Ascending aorta (tissue), 2 donors: ENCODE data around the gene OTUB2. TPM values are rescaled to one million over a fixed set of nuclear protein-coding genes. Genes with fewer than 3 reads are reported as not detected.
A peak's percentile ranks its signal among the peaks of the same experiment; 100 is the strongest.

Experiments used
- DNase-seq, 2 donors: peaks; one replicate each; pipeline ENCODE4 v3.0.0-alpha.2; 2019; ENCODE audit warnings: low spot score in 2 of 2
- H3K27ac ChIP-seq, 2 donors: fragments of 200-600 bp; sonication (generic); one replicate each; pipeline ENCODE4 v1.5.1; 2016 to 2017; ENCODE audit warnings: mild to moderate bottlenecking in 1 of 2
- H3K27me3 ChIP-seq: fragments of 200-600 bp; sonication (generic); one replicate; pipeline ENCODE4 v1.5.1; 2017
- H3K36me3 ChIP-seq, 2 donors: fragments of 200-600 bp; sonication (generic); one replicate each; pipeline ENCODE4 v1.5.1; 2016
- H3K4me1 ChIP-seq, 2 donors: fragments of 200-600 bp; sonication (generic); one replicate each; pipeline ENCODE4 v1.5.1; 2016 to 2017; ENCODE audit warnings: mild to moderate bottlenecking in 1 of 2
- H3K4me3 ChIP-seq, 2 donors: fragments of 200-600 bp; sonication (generic); one replicate each; pipeline ENCODE4 v1.5.1; 2016 to 2017; ENCODE audit warnings: mild to moderate bottlenecking in 1 of 2
- H3K9me3 ChIP-seq, 2 donors: fragments of 200-600 bp; sonication (generic); one replicate each; pipeline ENCODE4 v1.5.1; 2016
- intact Hi-C: fragments of 100-400 bp; cut with DNase I; formaldehyde crosslinking; loops from one replicate; pipeline ENCODE4 v1.15.1; 2023
- total RNA-seq: library from RNA; depleted of rRNA; stranded (reverse); fragments of >200 nt; gene quantifications from one replicate; pipeline ENCODE4 v1.1.0, GENCODE V29; 2016
- TF ChIP-seq, protein P1 (sequence below), 3 experiments: fragments of 200-600 bp in 2 of 3; fragments of 450-650 bp in 1 of 3; sonication (generic) in 2 of 3; IDR thresholded peaks; one replicate each; pipeline ENCODE4 v1.5.1; 2016 to 2019; ENCODE audit warnings: antibody characterized with exemption in 3 of 3, mild to moderate bottlenecking in 1 of 3, moderate library complexity in 1 of 3

Gene OTUB2
- total RNA-seq, 1 donor from 2014 or later, result 0.21 TPM

DNA sequence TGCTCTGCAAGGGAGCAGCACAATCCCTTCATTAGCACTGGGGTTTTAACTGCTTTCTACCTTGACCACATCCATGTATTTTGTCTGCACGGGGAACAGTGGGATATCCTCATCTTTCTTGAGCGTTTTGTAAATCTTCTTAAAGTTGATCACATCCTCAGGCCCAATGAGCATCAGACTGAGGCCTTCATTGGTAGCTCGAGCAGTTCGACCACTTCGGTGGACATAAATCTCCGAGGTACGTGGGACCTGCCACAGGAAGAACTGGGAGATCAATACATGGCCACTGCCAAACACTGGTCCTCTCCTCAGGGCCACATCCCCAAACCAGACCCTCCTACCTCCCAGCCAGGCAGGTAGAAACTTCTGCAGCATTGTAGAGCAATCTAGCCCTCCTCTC, 28.8 kb downstream of the OTUB2 start:
- Histone ChIP-seq H3K4me1 (no peaks in the 10 kb centered on the region), H3K9me3 (no peaks in the 10 kb centered on the region), H3K27ac (no peak overlapping the region), H3K4me3 (no peak overlapping the region), H3K36me3 (peaks cover 97 to 99% of the 10 kb centered on the region in 2 donors), H3K27me3 (no peaks in the 10 kb centered on the region)
- TF ChIP-seq, protein P1, sequence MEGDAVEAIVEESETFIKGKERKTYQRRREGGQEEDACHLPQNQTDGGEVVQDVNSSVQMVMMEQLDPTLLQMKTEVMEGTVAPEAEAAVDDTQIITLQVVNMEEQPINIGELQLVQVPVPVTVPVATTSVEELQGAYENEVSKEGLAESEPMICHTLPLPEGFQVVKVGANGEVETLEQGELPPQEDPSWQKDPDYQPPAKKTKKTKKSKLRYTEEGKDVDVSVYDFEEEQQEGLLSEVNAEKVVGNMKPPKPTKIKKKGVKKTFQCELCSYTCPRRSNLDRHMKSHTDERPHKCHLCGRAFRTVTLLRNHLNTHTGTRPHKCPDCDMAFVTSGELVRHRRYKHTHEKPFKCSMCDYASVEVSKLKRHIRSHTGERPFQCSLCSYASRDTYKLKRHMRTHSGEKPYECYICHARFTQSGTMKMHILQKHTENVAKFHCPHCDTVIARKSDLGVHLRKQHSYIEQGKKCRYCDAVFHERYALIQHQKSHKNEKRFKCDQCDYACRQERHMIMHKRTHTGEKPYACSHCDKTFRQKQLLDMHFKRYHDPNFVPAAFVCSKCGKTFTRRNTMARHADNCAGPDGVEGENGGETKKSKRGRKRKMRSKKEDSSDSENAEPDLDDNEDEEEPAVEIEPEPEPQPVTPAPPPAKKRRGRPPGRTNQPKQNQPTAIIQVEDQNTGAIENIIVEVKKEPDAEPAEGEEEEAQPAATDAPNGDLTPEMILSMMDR (IDR thresholded peaks at IDR 0.05), result no peak
- intact Hi-C loops, result loop anchor here (5.0 kb wide), 1 partner anchor 82 kb away; no protein-coding TSS in a partner anchor
- DNase-seq, result peak in 1 of 2 donors; percentile 47

DNA sequence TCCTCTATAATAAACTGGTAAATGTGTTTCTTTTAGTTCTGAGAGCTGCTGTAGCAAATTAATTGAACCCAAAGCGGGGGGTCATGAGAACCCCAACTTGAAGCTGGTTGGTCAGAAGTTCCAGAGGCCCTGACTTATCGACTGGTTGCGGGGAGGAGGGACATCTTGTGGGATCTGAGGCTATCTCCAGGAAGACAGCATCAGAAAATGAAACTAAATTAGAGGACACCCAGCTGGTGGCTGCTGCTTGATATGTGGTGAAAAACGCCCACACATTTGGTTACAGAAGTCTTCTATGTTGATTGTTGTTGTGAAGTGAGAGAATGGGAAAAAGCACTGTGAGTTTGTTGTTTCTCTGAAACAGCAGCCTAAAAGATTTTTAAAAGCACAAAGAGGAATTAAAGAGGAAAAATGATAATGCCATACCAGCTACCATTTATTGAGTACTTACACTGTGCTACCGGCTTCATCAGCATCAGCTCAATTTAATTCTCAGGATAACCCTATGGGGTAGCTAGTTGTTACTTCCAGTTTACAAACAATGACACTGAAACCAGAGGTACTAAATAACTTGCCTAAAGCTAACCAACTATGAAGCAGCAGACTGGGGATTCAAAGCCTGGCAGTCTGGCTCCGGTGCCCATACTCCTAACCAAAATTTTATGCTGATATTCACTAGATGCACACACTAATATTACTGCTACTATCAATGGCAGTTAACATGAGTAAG, 30.6 kb downstream of the OTUB2 start:
- Histone ChIP-seq H3K9me3 (no peaks in the 10 kb centered on the region), H3K4me1 (peaks cover 0 to 1% of the 10 kb centered on the region in 2 donors), H3K27ac (no peak overlapping the region), H3K36me3 (peaks cover 94 to 99% of the 10 kb centered on the region in 2 donors), H3K27me3 (no peaks in the 10 kb centered on the region), H3K4me3 (no peak overlapping the region)
- TF ChIP-seq, protein P1 (IDR thresholded peaks at IDR 0.05), result no peak
- DNase-seq, result no peak
- intact Hi-C loops, result no loop called here

DNA sequence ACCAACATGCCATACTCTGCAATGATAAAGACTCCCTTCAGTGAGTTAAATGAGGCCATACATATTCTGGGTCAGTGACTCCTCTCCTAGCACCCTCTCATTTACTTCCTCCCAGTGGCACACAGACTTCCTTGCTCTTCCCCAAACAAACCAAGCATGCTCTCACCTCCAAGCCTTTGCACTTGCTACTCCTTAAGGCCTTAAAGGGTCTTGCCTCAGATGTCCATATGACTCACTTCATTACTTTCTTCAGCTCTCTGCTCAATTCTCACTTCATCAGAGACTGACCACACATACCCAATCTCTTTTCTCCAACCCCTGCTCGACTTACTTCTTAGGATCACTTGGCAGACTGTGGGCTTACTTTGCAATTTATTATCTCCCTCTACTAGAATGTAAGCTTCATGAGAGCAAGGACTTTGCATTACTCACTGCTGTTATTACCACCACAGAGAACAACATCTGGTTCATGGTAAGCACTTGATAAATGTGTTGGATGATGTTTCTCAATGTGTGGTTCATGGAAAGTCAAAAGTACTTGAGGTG, 32.1 kb downstream of the OTUB2 start:
- Histone ChIP-seq H3K4me3 (no peak overlapping the region), H3K27me3 (no peaks in the 10 kb centered on the region), H3K4me1 (peaks cover 0 to 10% of the 10 kb centered on the region in 2 donors), H3K36me3 (peaks cover 79 to 91% of the 10 kb centered on the region in 2 donors), H3K27ac (no peak overlapping the region), H3K9me3 (no peaks in the 10 kb centered on the region)
- TF ChIP-seq, protein P1 (IDR thresholded peaks at IDR 0.05), result no peak
- DNase-seq, result no peak
- intact Hi-C loops, result no loop called here

DNA sequence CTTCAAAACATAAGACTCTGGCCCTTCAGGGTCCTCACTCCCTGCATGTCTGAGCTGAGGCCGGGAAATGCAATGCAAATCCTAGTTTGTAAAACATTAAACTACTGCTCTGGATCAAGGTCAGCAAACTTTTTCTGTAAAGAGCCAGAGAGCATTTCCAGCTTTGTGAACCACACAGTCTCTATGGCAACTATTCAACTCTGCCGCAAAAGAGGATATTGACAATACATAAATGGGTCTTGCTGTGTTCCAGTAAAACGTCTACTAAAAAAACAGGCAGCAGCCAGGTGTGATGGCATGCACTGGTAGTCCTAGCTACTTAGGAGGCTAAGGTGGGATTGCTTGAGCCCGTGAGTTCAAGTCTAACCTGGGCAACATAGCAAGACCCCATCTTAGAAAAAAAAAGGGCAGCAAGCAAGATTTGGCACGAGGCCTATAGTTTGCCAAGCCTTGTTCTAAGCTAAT, 32.6 kb downstream of the OTUB2 start:
- TF ChIP-seq, protein P1 (IDR thresholded peaks at IDR 0.05), result no peak
- Histone ChIP-seq H3K9me3 (no peaks in the 10 kb centered on the region), H3K27me3 (no peaks in the 10 kb centered on the region), H3K4me1 (peaks cover 0 to 13% of the 10 kb centered on the region in 2 donors), H3K27ac (no peak overlapping the region), H3K36me3 (peaks cover 76 to 91% of the 10 kb centered on the region in 2 donors), H3K4me3 (no peak overlapping the region)
- intact Hi-C loops, result no loop called here
- no peak for DNase-seq

DNA sequence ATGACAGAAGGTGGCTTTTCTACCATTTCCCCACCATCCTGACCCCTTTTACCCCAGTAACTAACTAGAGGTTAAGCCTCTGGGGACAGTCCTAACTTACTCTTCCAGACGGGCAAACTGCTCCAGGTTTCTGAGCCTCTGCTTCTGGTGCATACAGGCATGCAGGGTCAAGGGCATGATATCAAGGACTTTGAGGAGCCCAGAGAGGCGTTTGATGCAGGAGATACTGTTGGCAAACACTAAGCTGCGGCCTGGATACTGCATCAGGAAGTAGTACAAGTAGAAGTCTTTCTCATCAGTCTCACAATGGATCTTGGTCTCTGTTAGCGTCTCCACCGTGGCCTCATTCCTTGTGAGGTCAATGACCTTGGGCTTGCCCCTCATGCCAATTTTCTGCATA, 33.9 kb downstream of the OTUB2 start:
- Histone ChIP-seq H3K36me3 (peaks cover 63 to 78% of the 10 kb centered on the region in 2 donors), H3K27ac (no peak overlapping the region)
- intact Hi-C loops, result no loop called here

More for the DNA sequence above, 33.9 kb downstream of the OTUB2 start:
- H3K4me3 ChIP-seq, result no peak overlapping the region
- DNase-seq, result no peak
- TF ChIP-seq, protein P1 (IDR thresholded peaks at IDR 0.05), result no peak
- H3K9me3 ChIP-seq, result no peaks in the 10 kb centered on the region
- H3K4me1 ChIP-seq, result peaks cover 0 to 13% of the 10 kb centered on the region in 2 donors
- no peaks in the 10 kb centered on the region for H3K27me3 ChIP-seq
